Activated CD8-positive, alpha-beta memory T cell treated with anti-CD3 and anti-CD28 coated beads, Interleukin-2, amount 10 ng/mL, durations not matched to agents 7 days and 5 days (primary cell): ENCODE data around the gene TNIP1. TPM values are rescaled to one million over a fixed set of nuclear protein-coding genes. Genes with fewer than 3 reads are reported as not detected.

Experiments used
- ATAC-seq: fragments of 150-1000 bp; cut with Tn5 transposase; one replicate; pipeline ENCODE4 v1.10.0; 2021; ENCODE audit warnings: moderate library complexity
- CTCF ChIA-PET: fragments of 350-600 bp; sonication (Branson Sonifier 250); formaldehyde crosslinking; loops from one replicate; lab custom pipeline; 2021; ENCODE audit warnings: antibody characterized with exemption; lab: Charles Lee
- DNase-seq: peaks from one replicate; pipeline ENCODE4 v3.0.0-alpha.2; 2020
- H3K27ac Mint-ChIP-seq: one replicate; pipeline ENCODE4 v1.8.0; 2021; ENCODE audit warnings: mild to moderate bottlenecking, mixed read lengths
- H3K27me3 Mint-ChIP-seq: one replicate; pipeline ENCODE4 v1.8.0; 2021; ENCODE audit warnings: mixed read lengths
- H3K36me3 Mint-ChIP-seq: one replicate; pipeline ENCODE4 v1.8.0; 2021; ENCODE audit warnings: mild to moderate bottlenecking, mixed read lengths
- H3K4me1 Mint-ChIP-seq: one replicate; pipeline ENCODE4 v1.8.0; 2021; ENCODE audit warnings: mixed read lengths
- H3K4me3 Mint-ChIP-seq: one replicate; pipeline ENCODE4 v1.8.0; 2021; ENCODE audit warnings: mild to moderate bottlenecking, moderate library complexity, mixed read lengths
- H3K9me3 Mint-ChIP-seq: one replicate; pipeline ENCODE4 v1.8.0; 2022; ENCODE audit warnings: low read depth, mixed read lengths
- total RNA-seq, 2 experiments: library from RNA; stranded (reverse); gene quantifications; one replicate each; pipeline ENCODE4 v1.2.3, GENCODE V29; 2021

TNIP1 gene
- total RNA-seq, 2 experiments from 2014 or later: 136 to 201 TPM

- Mint-ChIP-seq H3K27ac (no peak overlapping the region), H3K4me1 (peaks cover 5% of the 10 kb centered on the region), H3K4me3 (no peak overlapping the region), H3K9me3 (no peaks in the 10 kb centered on the region), H3K27me3 (no peaks in the 10 kb centered on the region), H3K36me3 (peaks cover 45% of the 10 kb centered on the region)
- DNase-seq (no peak), ATAC-seq (no peak)
- CTCF ChIA-PET: interaction anchor here (1.6 to 1.8 kb wide), 2 partner anchors 10 to 15 kb away, joined by 3 to 4 read pairs; no protein-coding TSS in a partner anchor
These were observed 42.5 kb downstream of the TNIP1 start for GRCh38 chr5:151038412-151038745.

DNA sequence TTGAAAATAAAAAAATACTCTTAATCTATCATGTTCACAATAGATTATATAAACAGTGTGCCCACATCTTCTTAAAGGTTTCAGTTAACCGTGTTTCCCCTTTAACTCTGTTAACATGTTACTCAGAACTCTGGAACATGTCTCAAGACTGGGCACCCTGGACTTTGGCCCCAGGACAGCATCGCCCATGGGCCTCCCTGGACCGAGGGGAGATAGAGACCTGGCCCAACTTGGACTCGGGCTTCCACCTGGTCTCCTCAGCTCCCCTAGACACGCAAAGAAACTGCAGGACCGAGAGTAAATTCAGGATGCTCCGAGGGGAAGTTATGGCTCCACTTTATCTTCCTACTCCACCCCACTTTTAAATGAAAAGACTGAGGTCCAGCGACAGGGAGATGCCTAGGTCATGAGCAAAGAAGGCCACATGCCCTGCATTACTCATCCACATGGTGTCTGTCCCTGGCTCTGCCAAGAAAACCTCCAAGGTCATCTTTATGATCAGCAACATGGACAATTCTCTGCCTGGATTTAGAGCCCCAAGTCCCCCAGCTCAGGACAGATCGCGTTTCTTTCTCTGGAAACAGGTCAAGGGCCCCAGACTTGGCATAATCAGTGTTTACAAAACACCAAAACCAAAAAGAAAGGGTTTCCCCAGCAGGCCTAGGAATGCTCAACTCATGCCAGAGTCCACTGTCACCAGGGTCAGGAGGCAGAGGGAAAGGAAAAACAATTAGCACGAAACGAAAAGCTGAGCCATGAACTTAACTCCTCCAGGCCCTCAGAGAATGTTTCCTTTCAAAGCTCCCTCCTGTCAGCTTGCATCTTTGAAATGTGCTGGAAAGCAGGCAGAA lies 43.0 kb downstream of the TNIP1 start:
- no peak for DNase-seq
- no peaks in the 10 kb centered on the region for H3K9me3 Mint-ChIP-seq
- no peaks in the 10 kb centered on the region for H3K27me3 Mint-ChIP-seq
- no peak overlapping the region for H3K27ac Mint-ChIP-seq
- H3K36me3 Mint-ChIP-seq: peaks cover 41% of the 10 kb centered on the region
- CTCF ChIA-PET: interaction anchor here (1.4 to 1.6 kb wide), 2 partner anchors 11 to 14 kb away, joined by 3 to 5 read pairs; no protein-coding TSS in a partner anchor
- no peak for ATAC-seq
- peaks cover 2% of the 10 kb centered on the region for H3K4me1 Mint-ChIP-seq
- H3K4me3 Mint-ChIP-seq: no peak overlapping the region

- DNase-seq (no peak), ATAC-seq (no peak)
- H3K27ac Mint-ChIP-seq: no peak overlapping the region
- H3K4me1 Mint-ChIP-seq: no peaks in the 10 kb centered on the region
- CTCF ChIA-PET: interaction anchor here (1.2 to 1.4 kb wide), 3 partner anchors 8 to 15 kb away, joined by 3 to 5 read pairs (median 3); no protein-coding TSS in a partner anchor
- H3K36me3 Mint-ChIP-seq: peaks cover 41% of the 10 kb centered on the region
- H3K4me3 Mint-ChIP-seq: no peak overlapping the region
- no peaks in the 10 kb centered on the region for H3K9me3 Mint-ChIP-seq
- no peaks in the 10 kb centered on the region for H3K27me3 Mint-ChIP-seq
These were observed 44.3 kb downstream of the TNIP1 start for GRCh38 chr5:151036556-151036955.

DNA sequence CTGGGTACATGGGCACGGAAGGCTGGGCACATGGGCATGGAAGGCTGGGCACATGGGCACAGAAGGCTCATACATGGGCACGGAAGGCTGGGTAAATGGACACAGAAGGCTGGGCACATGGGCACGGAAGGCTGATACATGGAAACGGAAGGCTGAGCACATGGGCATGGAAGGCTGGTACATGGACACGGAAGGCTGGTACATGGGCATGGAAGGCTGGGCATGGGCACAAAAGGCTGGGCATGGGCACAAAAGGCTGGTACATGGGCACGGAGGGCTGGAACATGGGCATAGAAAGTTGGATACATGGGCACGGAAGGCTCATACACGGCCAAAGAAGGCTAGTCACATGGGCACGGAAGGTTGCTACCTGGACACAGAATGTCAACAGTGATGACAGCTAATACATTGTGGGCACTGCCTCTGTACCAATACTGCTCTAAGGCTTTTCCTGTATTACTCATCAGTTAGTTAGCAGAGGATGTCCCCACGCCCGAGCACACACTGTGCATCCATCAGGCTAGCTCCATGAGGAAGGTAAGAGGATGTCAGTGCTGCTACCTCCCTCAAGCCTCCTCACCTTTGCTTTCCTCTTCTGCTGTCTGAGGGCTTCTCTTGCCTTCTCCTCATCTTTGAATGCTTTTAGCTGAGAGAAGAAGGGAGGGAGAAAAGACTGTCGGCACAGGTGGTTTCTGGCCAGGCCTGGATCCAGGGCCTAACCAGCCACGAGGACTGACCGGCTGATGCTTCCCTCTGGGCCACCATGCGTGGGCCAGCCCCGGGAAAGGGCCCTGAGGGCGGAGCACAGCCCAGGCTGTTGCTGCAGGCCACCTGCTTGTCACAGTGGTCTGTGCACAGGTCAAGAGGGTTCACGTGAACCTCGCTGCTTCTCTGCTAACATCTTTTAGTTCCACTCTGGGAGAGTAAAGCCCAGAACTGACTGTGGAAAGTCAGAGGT lies 46.1 kb downstream of the TNIP1 start:
- Mint-ChIP-seq H3K4me1 (no peaks in the 10 kb centered on the region), H3K36me3 (peaks cover 44% of the 10 kb centered on the region), H3K9me3 (no peaks in the 10 kb centered on the region), H3K27me3 (no peaks in the 10 kb centered on the region), H3K27ac (no peak overlapping the region), H3K4me3 (no peak overlapping the region)
- CTCF ChIA-PET: interaction anchor here (1.2 to 1.3 kb wide), 2 partner anchors 10 to 91 kb away, joined by 3 read pairs; no protein-coding TSS in a partner anchor
- DNase-seq (no peak), ATAC-seq (peak; percentile 20)

DNA sequence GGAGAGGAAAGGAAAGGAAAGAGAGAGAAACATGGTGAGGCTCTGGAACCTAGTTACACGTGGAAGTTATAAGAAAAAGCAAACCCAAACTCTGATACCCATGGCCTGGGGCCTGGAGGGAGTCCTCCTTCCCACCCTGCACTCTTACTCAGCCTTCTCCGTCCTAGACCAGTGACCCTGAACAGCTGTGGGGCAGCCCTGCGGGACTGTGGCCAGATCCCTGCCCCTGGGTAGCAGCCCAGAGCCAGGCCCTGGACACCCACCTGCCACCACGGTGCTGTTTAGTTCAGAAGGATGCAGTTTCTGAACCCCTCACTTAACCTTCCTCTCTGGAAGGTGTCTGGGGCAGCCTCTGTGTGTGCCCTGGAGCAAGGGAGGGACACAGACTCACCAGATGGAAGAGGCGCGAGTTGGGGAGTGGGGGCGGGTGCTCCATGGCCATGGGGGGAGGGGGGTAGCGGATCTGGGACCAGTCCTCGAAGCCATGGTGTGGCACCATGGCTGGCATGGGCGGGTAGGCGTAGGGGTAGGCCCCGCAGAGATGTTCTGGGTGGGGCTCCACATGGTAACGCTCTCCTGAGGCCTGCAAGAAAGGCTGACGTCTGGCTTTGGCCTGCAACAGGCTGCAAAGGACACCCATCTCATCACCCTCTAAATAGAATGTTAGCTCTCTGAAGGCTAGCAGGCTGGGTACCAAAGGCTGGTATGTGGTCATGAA lies 47.5 kb downstream of the TNIP1 start:
- Mint-ChIP-seq H3K9me3 (no peaks in the 10 kb centered on the region), H3K27ac (no peak overlapping the region), H3K4me3 (no peak overlapping the region), H3K27me3 (no peaks in the 10 kb centered on the region), H3K4me1 (no peaks in the 10 kb centered on the region), H3K36me3 (peaks cover 48% of the 10 kb centered on the region)
- no peak for ATAC-seq
- CTCF ChIA-PET: interaction anchor here (1.4 kb wide), 1 partner anchor 15 kb away, joined by 5 read pairs; no protein-coding TSS in a partner anchor
- DNase-seq: no peak

DNA sequence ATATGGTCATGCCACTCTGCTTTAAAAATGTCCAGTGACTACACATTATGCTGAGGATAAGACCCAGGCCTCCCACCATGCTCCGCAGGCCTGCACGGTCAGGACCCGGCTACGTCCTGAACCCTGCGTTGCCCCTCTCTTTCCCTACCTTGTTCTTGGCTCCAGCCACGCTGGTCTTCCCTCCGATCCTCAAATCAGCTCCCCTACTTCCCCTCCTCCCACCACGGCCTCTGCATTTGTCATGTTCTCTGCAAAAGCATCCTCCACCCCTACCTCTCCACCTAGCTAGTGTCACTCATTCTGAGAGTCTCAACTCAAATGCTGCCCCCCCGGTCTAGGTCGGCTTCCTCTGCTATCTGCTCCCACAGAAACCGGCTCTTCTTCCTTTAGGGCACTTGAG lies 49.3 kb downstream of the TNIP1 start:
- Mint-ChIP-seq H3K4me3 (no peak overlapping the region), H3K36me3 (peaks cover 47% of the 10 kb centered on the region), H3K4me1 (no peaks in the 10 kb centered on the region), H3K27ac (no peak overlapping the region), H3K9me3 (no peaks in the 10 kb centered on the region), H3K27me3 (no peaks in the 10 kb centered on the region)
- DNase-seq (no peak), ATAC-seq (no peak)
- CTCF ChIA-PET: interaction anchor here (1.5 kb wide), 1 partner anchor 10 kb away, joined by 3 read pairs; no protein-coding TSS in a partner anchor

DNA sequence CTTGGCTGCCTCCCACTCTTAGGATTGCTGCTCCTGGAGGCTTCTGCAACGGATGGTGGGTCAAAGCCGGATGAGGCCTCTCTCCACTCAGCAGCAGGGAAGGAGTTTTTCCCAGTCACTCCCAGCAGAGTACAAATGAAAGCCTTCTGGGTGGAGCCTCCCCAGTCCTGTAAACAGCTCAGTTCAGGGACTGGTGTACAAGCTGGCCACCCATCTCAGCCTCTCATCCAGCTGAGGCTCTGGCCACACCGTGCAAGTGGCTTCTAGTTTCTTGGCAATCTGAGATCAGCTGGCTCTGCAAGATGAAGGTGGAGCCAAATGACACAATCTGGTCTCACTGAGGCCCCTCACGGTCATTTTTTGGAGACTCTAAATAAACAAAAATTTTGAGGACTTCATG lies 50.5 kb downstream of the TNIP1 start:
- no peak for ATAC-seq
- DNase-seq: no peak
- no peaks in the 10 kb centered on the region for H3K27me3 Mint-ChIP-seq
- no peaks in the 10 kb centered on the region for H3K4me1 Mint-ChIP-seq
- no peaks in the 10 kb centered on the region for H3K9me3 Mint-ChIP-seq
- H3K27ac Mint-ChIP-seq: no peak overlapping the region
- H3K4me3 Mint-ChIP-seq: no peak overlapping the region
- CTCF ChIA-PET: interaction anchor here (0.9 kb wide), 1 partner anchor 21 kb away, joined by 3 read pairs; no protein-coding TSS in a partner anchor
- H3K36me3 Mint-ChIP-seq: peaks cover 44% of the 10 kb centered on the region

- no peaks in the 10 kb centered on the region for H3K9me3 Mint-ChIP-seq
- no peak overlapping the region for H3K27ac Mint-ChIP-seq
- DNase-seq: no peak
- CTCF ChIA-PET: interaction anchor here (0.9 kb wide), 1 partner anchor 22 kb away, joined by 3 read pairs; no protein-coding TSS in a partner anchor
- H3K36me3 Mint-ChIP-seq: peaks cover 44% of the 10 kb centered on the region
- no peaks in the 10 kb centered on the region for H3K4me1 Mint-ChIP-seq
- no peak overlapping the region for H3K4me3 Mint-ChIP-seq
- no peaks in the 10 kb centered on the region for H3K27me3 Mint-ChIP-seq
- ATAC-seq: no peak
These were observed 50.8 kb downstream of the TNIP1 start for GRCh38 chr5:151030056-151030336.

GRCh38 chr5:151029179-151030055 lies 51.4 kb downstream of the TNIP1 start:
- peaks cover 39% of the 10 kb centered on the region for H3K36me3 Mint-ChIP-seq
- ATAC-seq: no peak
- CTCF ChIA-PET: no interaction called here
- no peak overlapping the region for H3K4me3 Mint-ChIP-seq
- H3K4me1 Mint-ChIP-seq: no peaks in the 10 kb centered on the region
- H3K27ac Mint-ChIP-seq: no peak overlapping the region
- H3K27me3 Mint-ChIP-seq: no peaks in the 10 kb centered on the region
- DNase-seq: no peak
- no peaks in the 10 kb centered on the region for H3K9me3 Mint-ChIP-seq

DNA sequence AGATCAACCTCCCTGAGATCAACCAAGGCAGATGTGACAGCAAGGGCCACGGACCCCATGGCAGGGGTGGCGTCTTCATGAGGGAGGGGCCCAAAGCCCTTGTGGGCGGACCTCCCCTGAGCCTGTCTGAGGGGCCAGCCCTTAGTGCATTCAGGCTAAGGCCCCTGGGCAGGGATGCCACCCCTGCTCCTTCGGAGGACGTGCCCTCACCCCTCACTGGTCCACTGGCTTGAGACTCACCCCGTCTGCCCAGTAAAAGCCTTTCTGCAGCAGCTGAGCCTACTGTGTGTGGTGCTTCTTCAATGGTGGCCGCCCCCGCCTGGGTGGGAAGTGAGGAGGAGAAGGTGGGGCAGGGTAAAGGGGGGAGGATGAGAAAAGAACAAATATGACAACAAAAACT lies 52.1 kb downstream of the TNIP1 start:
- Mint-ChIP-seq H3K27me3 (no peaks in the 10 kb centered on the region), H3K27ac (no peak overlapping the region), H3K4me3 (no peak overlapping the region), H3K4me1 (no peaks in the 10 kb centered on the region), H3K9me3 (no peaks in the 10 kb centered on the region), H3K36me3 (peaks cover 32% of the 10 kb centered on the region)
- CTCF ChIA-PET: no interaction called here
- DNase-seq: no peak
- ATAC-seq: no peak

DNA sequence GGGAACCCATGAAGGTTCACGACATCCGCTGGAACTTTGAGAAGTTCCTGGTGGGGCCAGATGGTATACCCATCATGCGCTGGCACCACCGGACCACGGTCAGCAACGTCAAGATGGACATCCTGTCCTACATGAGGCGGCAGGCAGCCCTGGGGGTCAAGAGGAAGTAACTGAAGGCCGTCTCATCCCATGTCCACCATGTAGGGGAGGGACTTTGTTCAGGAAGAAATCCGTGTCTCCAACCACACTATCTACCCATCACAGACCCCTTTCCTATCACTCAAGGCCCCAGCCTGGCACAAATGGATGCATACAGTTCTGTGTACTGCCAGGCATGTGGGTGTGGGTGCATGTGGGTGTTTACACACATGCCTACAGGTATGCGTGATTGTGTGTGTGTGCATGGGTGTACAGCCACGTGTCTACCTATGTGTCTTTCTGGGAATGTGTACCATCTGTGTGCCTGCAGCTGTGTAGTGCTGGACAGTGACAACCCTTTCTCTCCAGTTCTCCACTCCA lies 52.8 kb downstream of the TNIP1 start:
- Mint-ChIP-seq H3K27me3 (no peaks in the 10 kb centered on the region), H3K4me3 (no peak overlapping the region), H3K27ac (no peak overlapping the region), H3K9me3 (no peaks in the 10 kb centered on the region), H3K36me3 (peaks cover 30% of the 10 kb centered on the region), H3K4me1 (no peaks in the 10 kb centered on the region)
- DNase-seq (no peak), ATAC-seq (no peak)
- CTCF ChIA-PET: no interaction called here

GRCh38 chr5:151026679-151027078 lies 54.2 kb downstream of the TNIP1 start:
- H3K36me3 Mint-ChIP-seq: peaks cover 29% of the 10 kb centered on the region

More at GRCh38 chr5:151026679-151027078, 54.2 kb downstream of the TNIP1 start:
- H3K27me3 Mint-ChIP-seq: no peaks in the 10 kb centered on the region
- CTCF ChIA-PET: no interaction called here
- no peaks in the 10 kb centered on the region for H3K4me1 Mint-ChIP-seq
- no peak for DNase-seq
- no peak overlapping the region for H3K27ac Mint-ChIP-seq
- H3K4me3 Mint-ChIP-seq: no peak overlapping the region
- no peak for ATAC-seq
- no peaks in the 10 kb centered on the region for H3K9me3 Mint-ChIP-seq
